Left lung (tissue), 8 donors: ENCODE results near the gene FAM131C. TPM values are rescaled to one million over a fixed set of nuclear protein-coding genes. Genes with fewer than 3 reads are reported as not detected.

Source experiments
- polyA plus RNA-seq, 6 donors: library from polyadenylated mRNA; unstranded; fragments of 120-200 nt; gene quantifications; one replicate each; pipeline ENCODE4 v1.2.1, GENCODE V29; 2013; ENCODE audit not compliant: insufficient read length in 6 of 6
- total RNA-seq, 2 donors: library from RNA; stranded (reverse); fragmentation: NEBNext Ultra II Directional; extraction: Animal tissue kit (Norgen Biotek cat#: 25700); gene quantifications; one replicate each; pipeline ENCODE4 v1.2.1, GENCODE V29; 2021
- donor health status: DM: no; HTN: yes; CAD: no.
- donor health status: DM: no; HTN: no; CAD: no.

FAM131C gene
- total and polyA plus RNA-seq, 8 donors = 0.08 to 0.21 (median 0.17) TPM; not detected in 4

Other genes starting within 250 kb of the FAM131C start
- 10 to 100 TPM; 37.2 to 54.1 TPM for gene SPEN, start 225.9 kb downstream of the FAM131C start, total RNA-seq
- 10 to 100 TPM; 61.4 to 71.4 (median 64.6) TPM for gene SPEN, start 225.9 kb downstream of the FAM131C start, polyA plus RNA-seq
- 10 to 100 TPM; 31.2 to 39.9 TPM for gene ZBTB17, start 97.5 kb downstream of the FAM131C start, total RNA-seq
- gene ZBTB17, start 97.5 kb downstream of the FAM131C start, polyA plus RNA-seq = 10 to 100 TPM; 27.4 to 46.5 (median 33.1) TPM
- not detected for gene SRARP, start 69.4 kb downstream of the FAM131C start, total RNA-seq
- gene SRARP, start 69.4 kb downstream of the FAM131C start, polyA plus RNA-seq = under 1 TPM in 4 of 6 donors, not detected in 2; 0.08 to 0.20 (median 0.10) TPM
- gene HSPB7, start 55.6 kb downstream of the FAM131C start, total RNA-seq = 10 to 100 TPM in 1 of 2 donors, 1 to 10 TPM in 1; 4.2 to 22.1 TPM
- 1 to 10 TPM; 1.5 to 6.3 (median 2.9) TPM for gene HSPB7, start 55.6 kb downstream of the FAM131C start, polyA plus RNA-seq
- under 1 TPM; 0.12 to 0.39 TPM for gene CLCNKA, start 51.6 kb downstream of the FAM131C start, total RNA-seq
- gene CLCNKA, start 51.6 kb downstream of the FAM131C start, polyA plus RNA-seq = 1 to 10 TPM in 2 of 6 donors, under 1 TPM in 4; 0.48 to 1.4 (median 0.88) TPM
- gene CLCNKB, start 29.9 kb downstream of the FAM131C start, total RNA-seq = 1 to 10 TPM in 1 of 2 donors, not detected in 1; 1.1 TPM
- 1 to 10 TPM; 3.9 to 8.0 (median 5.2) TPM for gene CLCNKB, start 29.9 kb downstream of the FAM131C start, polyA plus RNA-seq
- 10 to 100 TPM; 36.9 to 62.6 TPM for gene EPHA2, start 82.4 kb upstream of the FAM131C start, total RNA-seq
- 10 to 100 TPM; 12.6 to 38.3 (median 29.5) TPM for gene EPHA2, start 82.4 kb upstream of the FAM131C start, polyA plus RNA-seq
- 10 to 100 TPM; 10.4 to 13.1 TPM for gene ARHGEF19, start 139.0 kb upstream of the FAM131C start, total RNA-seq
- gene ARHGEF19, start 139.0 kb upstream of the FAM131C start, polyA plus RNA-seq = 10 to 100 TPM; 52.9 to 67.7 (median 59.6) TPM
- gene CPLANE2, start 163.5 kb upstream of the FAM131C start, total RNA-seq = 1 to 10 TPM; 5.6 to 8.9 TPM
- 1 to 10 TPM; 3.9 to 6.0 (median 4.9) TPM for gene CPLANE2, start 163.5 kb upstream of the FAM131C start, polyA plus RNA-seq